Peyer's patch (tissue), 4 donors: ENCODE data around the gene TRIM15.

Experiments used
- POLR2A ChIP-seq, 2 donors: fragments of 450-650 bp; IDR thresholded peaks; one replicate each; pipeline ENCODE4 v1.5.1; 2017; ENCODE audit warnings: antibody characterized with exemption in 2 of 2, mild to moderate bottlenecking in 2 of 2, moderate library complexity in 2 of 2
- TF ChIP-seq, protein P1 (sequence below), 6 experiments: fragments of 450-650 bp in 4 of 6; fragments of 200-600 bp in 2 of 6; sonication (generic) in 1 of 6; IDR thresholded peaks; one replicate each; pipeline ENCODE4 v1.5.1; 2017 to 2019; ENCODE audit warnings: antibody characterized with exemption in 6 of 6, mild to moderate bottlenecking in 3 of 6, moderate library complexity in 1 of 6

DNA sequence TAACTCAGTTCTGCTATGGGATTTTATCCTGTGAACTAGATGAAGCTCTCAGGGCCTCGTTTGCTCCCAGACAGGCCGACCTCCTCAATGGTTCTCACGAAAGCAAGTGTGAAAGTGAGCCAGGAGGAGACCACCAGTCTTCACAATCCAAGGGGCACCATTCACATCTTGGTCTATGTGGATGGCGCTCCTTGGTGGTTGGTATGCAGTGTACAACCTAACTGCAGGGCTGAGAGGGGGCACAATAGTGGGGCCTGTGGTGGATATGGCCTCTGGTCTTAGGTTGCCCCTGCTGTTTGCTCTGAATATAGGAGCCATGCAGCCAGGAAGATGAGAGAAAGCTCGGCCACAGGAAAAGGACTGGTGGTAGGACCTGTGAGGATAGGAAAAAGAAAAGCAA, 25.2 kb downstream of the TRIM15 start:
- TF ChIP-seq, protein P1, sequence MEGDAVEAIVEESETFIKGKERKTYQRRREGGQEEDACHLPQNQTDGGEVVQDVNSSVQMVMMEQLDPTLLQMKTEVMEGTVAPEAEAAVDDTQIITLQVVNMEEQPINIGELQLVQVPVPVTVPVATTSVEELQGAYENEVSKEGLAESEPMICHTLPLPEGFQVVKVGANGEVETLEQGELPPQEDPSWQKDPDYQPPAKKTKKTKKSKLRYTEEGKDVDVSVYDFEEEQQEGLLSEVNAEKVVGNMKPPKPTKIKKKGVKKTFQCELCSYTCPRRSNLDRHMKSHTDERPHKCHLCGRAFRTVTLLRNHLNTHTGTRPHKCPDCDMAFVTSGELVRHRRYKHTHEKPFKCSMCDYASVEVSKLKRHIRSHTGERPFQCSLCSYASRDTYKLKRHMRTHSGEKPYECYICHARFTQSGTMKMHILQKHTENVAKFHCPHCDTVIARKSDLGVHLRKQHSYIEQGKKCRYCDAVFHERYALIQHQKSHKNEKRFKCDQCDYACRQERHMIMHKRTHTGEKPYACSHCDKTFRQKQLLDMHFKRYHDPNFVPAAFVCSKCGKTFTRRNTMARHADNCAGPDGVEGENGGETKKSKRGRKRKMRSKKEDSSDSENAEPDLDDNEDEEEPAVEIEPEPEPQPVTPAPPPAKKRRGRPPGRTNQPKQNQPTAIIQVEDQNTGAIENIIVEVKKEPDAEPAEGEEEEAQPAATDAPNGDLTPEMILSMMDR (IDR thresholded peaks at IDR 0.05) = no peak
- TF ChIP-seq POLR2A (IDR thresholded peaks at IDR 0.05) = no peak
